ENCODE results near the gene NATD1. TPM values are rescaled to one million over a fixed set of nuclear protein-coding genes. Genes with fewer than 3 reads are reported as not detected.

The NATD1 gene
- total and polyA plus RNA-seq, 2 experiments from 2014 or later = 3.6 to 5.0 TPM

- Histone ChIP-seq H3K4me2 (ENCODE audit: unreplicated experiment) (no peak overlapping the region), H4K20me1 (ENCODE audit: insufficient read depth) (peaks cover 8% of the 10 kb centered on the region; the same call in 1 of the 2 replicates)
These were observed 43.9 kb upstream of the NATD1 start for GRCh38 chr17:21297026-21297520.

GRCh38 chr17:21296097-21297025 lies 43.2 kb upstream of the NATD1 start:
- Histone ChIP-seq H3K9ac (peak overlapping the region; percentile 18; the same call in 1 of the 2 replicates), H4K20me1 (ENCODE audit: insufficient read depth) (peaks cover 8% of the 10 kb centered on the region; the same call in 1 of the 2 replicates), H3K27ac (0 out of 2 replicates have a peak overlapping the region, but pooled peaks have one; percentile 41), H3K79me2 (ENCODE audit: insufficient read depth) (peaks cover 100% of the 10 kb centered on the region), H3K9me3 (ENCODE audit: low read depth) (no peaks in the 10 kb centered on the region), H3K27me3 (replicated peaks; ENCODE audit: insufficient read depth) (no peaks in the 10 kb centered on the region), H3K4me1 (ENCODE audit: insufficient read depth) (peaks cover 4% of the 10 kb centered on the region; the same call in 1 of the 2 replicates), H3K4me3 (no peak overlapping the region), H3F3A (ENCODE audit: insufficient read depth) (no peaks in the 10 kb centered on the region), H3K36me3 (ENCODE audit: low read depth) (peaks cover 14% of the 10 kb centered on the region), H3K4me2 (ENCODE audit: unreplicated experiment) (no peak overlapping the region), H2AFZ (no peak overlapping the region), H3K9me2 (ENCODE audit: insufficient read depth) (no peaks in the 10 kb centered on the region)
- in situ Hi-C loops (cut with MboI) = no loop called here
- WGBS, 2 experiments (ENCODE audit: low coverage in 1 of 2, low lambda C conversion rate in 2 of 2, missing lambda C conversion rate in 2 of 2) = 50 to 54% methylated on average over 22 of the region's 22 CpGs
- DNase-seq = peak; percentile 79
- no peak for TF ChIP-seq EZH2phosphoT487 (IDR thresholded peaks at IDR 0.05; ENCODE audit: insufficient read depth, low read depth)
- no peak for TF ChIP-seq EZH2 (IDR thresholded peaks at IDR 0.05; ENCODE audit: insufficient read depth, poor library complexity, severe bottlenecking)

More at GRCh38 chr17:21297026-21297520, 43.9 kb upstream of the NATD1 start:
- Histone ChIP-seq H3K36me3 (ENCODE audit: low read depth) (peaks cover 18% of the 10 kb centered on the region), H3K27ac (peak overlapping the region; percentile 41; the same call in 1 of the 2 replicates), H2AFZ (no peak overlapping the region), H3K79me2 (ENCODE audit: insufficient read depth) (peaks cover 100% of the 10 kb centered on the region), H3K4me3 (no peak overlapping the region), H3K9me2 (ENCODE audit: insufficient read depth) (no peaks in the 10 kb centered on the region), H3K4me1 (ENCODE audit: insufficient read depth) (peaks cover 4% of the 10 kb centered on the region; the same call in 1 of the 2 replicates), H3K9me3 (ENCODE audit: low read depth) (no peaks in the 10 kb centered on the region), H3K9ac (peak overlapping the region; percentile 25; the same call in 1 of the 2 replicates), H3F3A (ENCODE audit: insufficient read depth) (no peaks in the 10 kb centered on the region), H3K27me3 (replicated peaks; ENCODE audit: insufficient read depth) (no peaks in the 10 kb centered on the region)
- in situ Hi-C loops (cut with MboI) = no loop called here
- no peak for TF ChIP-seq EZH2phosphoT487 (IDR thresholded peaks at IDR 0.05; ENCODE audit: insufficient read depth, low read depth)
- TF ChIP-seq EZH2 (IDR thresholded peaks at IDR 0.05; ENCODE audit: insufficient read depth, poor library complexity, severe bottlenecking) = no peak
- WGBS, 2 experiments (ENCODE audit: low coverage in 1 of 2, low lambda C conversion rate in 2 of 2, missing lambda C conversion rate in 2 of 2) = 42 to 49% methylated on average over 10 of the region's 10 CpGs
- peak; percentile 69 for DNase-seq

DNA sequence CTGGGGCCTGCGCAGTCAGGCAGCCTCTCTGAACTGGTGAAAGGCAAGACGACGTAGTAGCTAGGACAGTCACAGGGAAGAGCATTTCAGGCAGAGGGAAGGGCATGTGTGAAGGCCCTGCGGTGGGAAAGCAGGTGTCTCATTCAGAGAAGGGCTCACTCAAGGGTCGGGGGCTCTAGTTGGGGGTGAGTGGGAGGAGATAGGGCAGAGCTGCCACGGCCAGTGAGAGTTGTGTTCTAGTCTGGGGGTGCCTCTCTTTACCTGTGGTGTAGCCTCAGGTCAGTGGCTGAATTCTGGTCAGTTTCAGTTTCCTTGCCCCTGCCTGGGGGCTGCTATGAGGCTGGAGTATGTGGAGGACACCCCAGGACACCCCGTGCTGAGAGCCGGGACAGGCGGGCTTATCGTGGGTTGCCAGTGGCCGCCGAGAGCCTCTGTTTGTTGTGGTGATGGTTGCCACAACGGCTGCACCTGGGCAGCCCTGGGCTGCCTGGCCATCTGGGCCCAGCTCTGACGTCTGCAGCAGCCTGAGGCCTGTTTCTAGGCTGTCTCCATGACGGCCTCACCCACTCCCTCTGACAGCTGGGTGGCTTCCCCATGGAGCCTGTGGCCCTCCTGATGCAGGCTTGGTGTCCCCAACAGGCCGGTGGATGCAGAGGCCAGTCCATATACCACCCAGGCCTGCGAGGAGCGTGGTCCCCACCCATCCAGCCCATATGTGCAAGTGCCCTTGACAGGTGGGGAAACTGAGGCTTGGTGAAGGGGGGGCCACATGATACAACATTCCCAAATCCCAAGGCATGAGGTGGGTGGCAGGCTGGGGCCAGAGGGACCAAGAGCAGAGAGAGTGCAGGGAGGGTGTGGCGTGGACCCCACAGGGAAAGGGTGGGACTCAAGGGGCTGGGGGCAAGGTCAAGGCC lies 42.1 kb upstream of the NATD1 start:
- H3K79me2 ChIP-seq (ENCODE audit: insufficient read depth) = peaks cover 100% of the 10 kb centered on the region
- 59 to 61% methylated on average over 19 of the region's 19 CpGs for WGBS, 2 experiments (ENCODE audit: low coverage in 1 of 2, low lambda C conversion rate in 2 of 2, missing lambda C conversion rate in 2 of 2)
- peaks cover 8% of the 10 kb centered on the region; the same call in 1 of the 2 replicates for H4K20me1 ChIP-seq (ENCODE audit: insufficient read depth)
- in situ Hi-C loops (cut with MboI) = no loop called here
- no peak overlapping the region for H3K4me2 ChIP-seq (ENCODE audit: unreplicated experiment)
- TF ChIP-seq EZH2phosphoT487 (IDR thresholded peaks at IDR 0.05; ENCODE audit: insufficient read depth, low read depth) = no peak
- TF ChIP-seq EZH2 (IDR thresholded peaks at IDR 0.05; ENCODE audit: insufficient read depth, poor library complexity, severe bottlenecking) = no peak
- H3K27ac ChIP-seq = peak overlapping the region; percentile 4; the same call in 1 of the 2 replicates
- H3K9me2 ChIP-seq (ENCODE audit: insufficient read depth) = no peaks in the 10 kb centered on the region
- peak; percentile 50 for DNase-seq
- peaks cover 5% of the 10 kb centered on the region for H3K36me3 ChIP-seq (ENCODE audit: low read depth)
- H2AFZ ChIP-seq = no peak overlapping the region
- no peak overlapping the region for H3K4me3 ChIP-seq
- no peaks in the 10 kb centered on the region for H3K9me3 ChIP-seq (ENCODE audit: low read depth)
- no peaks in the 10 kb centered on the region for H3K27me3 ChIP-seq (replicated peaks; ENCODE audit: insufficient read depth)
- peaks cover 4% of the 10 kb centered on the region; the same call in 1 of the 2 replicates for H3K4me1 ChIP-seq (ENCODE audit: insufficient read depth)
- no peaks in the 10 kb centered on the region for H3F3A ChIP-seq (ENCODE audit: insufficient read depth)
- peak overlapping the region; percentile 9; the same call in 1 of the 2 replicates for H3K9ac ChIP-seq
